GM12878 (cell line): Measurements from ENCODE around the gene CLASP1. TPM values are rescaled to one million over a fixed set of nuclear protein-coding genes. Genes with fewer than 3 reads are reported as not detected.

ENCODE experiments used
- ATAC-seq: fragments of 200-7000 bp; cut with Tn5 transposase; 3 replicates; pipeline ENCODE4 v1.9.1; 2020; ENCODE audit warnings: mild to moderate bottlenecking, moderate library complexity
- BruUV-seq: library from RNA; stranded (reverse); fragments of 400-500 nt; replicated peaks from 2 replicates; lab custom pipeline; 2021; lab: Mats Ljungman, UMichigan
- CTCF ChIA-PET: fragments of 300-600 bp; sonication (Branson Sonifier 250); formaldehyde crosslinking; extraction: SDS; loops from one replicate; lab custom pipeline; 2021; ENCODE audit warnings: inconsistent platforms; lab: Yijun Ruan, JAX
- POLR2A ChIA-PET: fragments of 350-600 bp; formaldehyde crosslinking; extraction: SDS; loops from one replicate; lab custom pipeline; 2021; ENCODE audit warnings: inconsistent platforms; lab: Charles Lee
- RAD21 ChIA-PET: fragments of 300-600 bp; sonication (Branson Sonifier 250); formaldehyde crosslinking; loops from one replicate; lab custom pipeline; 2023; ENCODE audit warnings: antibody characterized with exemption; ENCODE audit not compliant: unreplicated experiment; lab: Charles Lee
- SMC1A ChIA-PET: fragments of 300-600 bp; sonication (Branson Sonifier 250); formaldehyde crosslinking; loops from one replicate; lab custom pipeline; 2023; ENCODE audit not compliant: unreplicated experiment, uncharacterized antibody; lab: Charles Lee
- DNase-seq: peaks from one replicate; pipeline ENCODE4 v3.0.0-alpha.2; 2011; ENCODE audit warnings: low read depth, low spot score
- FAIRE-seq: peaks from 3 replicates; lab custom pipeline; 2011; peaks lifted over from hg19 to GRCh38; lab: Jason Lieb, UNC
- H2AFZ ChIP-seq: 2 replicates; pipeline ENCODE4 v1.6.0; 2011; ENCODE audit warnings: low read depth, low read length, control low read depth; ENCODE audit not compliant: control insufficient read depth
- H3K27ac ChIP-seq: 2 replicates; pipeline ENCODE4 v1.5.1; 2011; ENCODE audit warnings: control low read depth; ENCODE audit not compliant: control insufficient read depth, insufficient read depth
- H3K27me3 ChIP-seq, 2 experiments: replicated peaks in 1 of 2; 2 replicates each; pipeline versions ENCODE4 v1.6.0 to v1.6.1; 2011; ENCODE audit warnings: low read length in 1 of 2; ENCODE audit not compliant: control insufficient read depth in 2 of 2, insufficient read depth in 2 of 2
- H3K36me3 ChIP-seq, 2 experiments: 2 replicates each; pipeline ENCODE4 v1.5.1; 2011; ENCODE audit warnings: low read length in 1 of 2; ENCODE audit not compliant: control insufficient read depth in 2 of 2, insufficient read depth in 2 of 2
- H3K4me1 ChIP-seq: 2 replicates; pipeline ENCODE4 v1.6.1; 2011; ENCODE audit warnings: mild to moderate bottlenecking, low read length, moderate library complexity, mixed read lengths; ENCODE audit not compliant: control insufficient read depth, insufficient read depth
- H3K4me2 ChIP-seq: 2 replicates; pipeline ENCODE4 v1.6.0; 2011; ENCODE audit warnings: control low read depth; ENCODE audit not compliant: control insufficient read depth, insufficient read depth
- H3K4me3 ChIP-seq: fragments of 200-600 bp; sonication (generic); 2 replicates; pipeline ENCODE4 v1.5.1; 2016
- H3K79me2 ChIP-seq: 2 replicates; pipeline ENCODE4 v1.6.0; 2011; ENCODE audit warnings: low read length; ENCODE audit not compliant: control insufficient read depth, insufficient read depth
- H3K9ac ChIP-seq: 2 replicates; pipeline ENCODE4 v1.8.0; 2011; ENCODE audit warnings: low read length, control low read depth, mixed read lengths; ENCODE audit not compliant: control insufficient read depth, insufficient read depth
- H3K9me3 ChIP-seq: replicated peaks from 3 replicates; pipeline ENCODE4 v1.5.1; 2011; ENCODE audit warnings: mild to moderate bottlenecking, low read length; ENCODE audit not compliant: control insufficient read depth, insufficient read depth
- H4K20me1 ChIP-seq: 2 replicates; pipeline ENCODE4 v1.6.0; 2011; ENCODE audit not compliant: control insufficient read depth, insufficient read depth
- ATF7 ChIP-seq: fragments of 450-650 bp; IDR thresholded peaks from 2 replicates; pipeline ENCODE4 v1.6.1; 2016; ENCODE audit warnings: low read depth, mild to moderate bottlenecking
- BACH1 ChIP-seq: fragments of 450-650 bp; IDR thresholded peaks from 2 replicates; pipeline ENCODE4 v1.6.1; 2017; ENCODE audit warnings: mild to moderate bottlenecking, borderline replicate concordance
- BHLHE40 ChIP-seq, 2 experiments: fragments of 450-650 bp in 1 of 2; IDR thresholded peaks; 2 replicates each; pipeline ENCODE4 v1.6.1; 2011 to 2017; ENCODE audit warnings: low read depth in 2 of 2, borderline replicate concordance in 1 of 2, improper control_type of control experiment in 1 of 2, low read length in 1 of 2, mild to moderate bottlenecking in 1 of 2
- CBFB ChIP-seq: IDR thresholded peaks from 2 replicates; pipeline ENCODE4 v1.6.1; 2016; ENCODE audit warnings: antibody characterized with exemption, low read depth
- CHD1 ChIP-seq: IDR thresholded peaks from 2 replicates; pipeline ENCODE4 v1.6.1; 2012; ENCODE audit warnings: low read depth, low read length, improper control_type of control experiment
- DPF2 ChIP-seq: fragments of 450-650 bp; IDR thresholded peaks from 2 replicates; pipeline ENCODE4 v1.6.1; 2017; ENCODE audit warnings: mild to moderate bottlenecking
- ESRRA ChIP-seq: IDR thresholded peaks from 2 replicates; pipeline ENCODE4 v1.6.1; 2012; ENCODE audit warnings: mild to moderate bottlenecking, low read length, improper control_type of control experiment
- ETV6 ChIP-seq, 2 experiments: fragments of 450-650 bp in 1 of 2; IDR thresholded peaks in 1 of 2; conservative IDR thresholded peaks in 1 of 2; 2 replicates each; pipeline ENCODE4 v1.6.1; 2014; ENCODE audit warnings: antibody characterized with exemption in 1 of 2, borderline replicate concordance in 1 of 2, low read depth in 1 of 2, mild to moderate bottlenecking in 1 of 2, moderate library complexity in 1 of 2
- FOXM1 ChIP-seq: IDR thresholded peaks from 2 replicates; pipeline ENCODE4 v1.6.1; 2012; ENCODE audit warnings: low read depth, mild to moderate bottlenecking, inconsistent platforms, low read length, moderate library complexity
- JUNB ChIP-seq: IDR thresholded peaks from 2 replicates; pipeline ENCODE4 v1.6.1; 2016; ENCODE audit warnings: antibody characterized with exemption, mild to moderate bottlenecking
- PAX5 ChIP-seq: IDR thresholded peaks from 2 replicates; pipeline ENCODE4 v1.6.1; 2011; ENCODE audit warnings: low read depth, low read length, borderline replicate concordance
- PAX8 ChIP-seq: fragments of 450-650 bp; IDR thresholded peaks from 2 replicates; pipeline ENCODE4 v1.6.1; 2017; ENCODE audit warnings: mild to moderate bottlenecking, moderate library complexity
- POLR2A ChIP-seq: IDR thresholded peaks from 2 replicates; pipeline ENCODE4 v1.6.1; 2011; ENCODE audit warnings: low read depth, mild to moderate bottlenecking, low read length
- POLR2AphosphoS5 ChIP-seq: IDR thresholded peaks from 2 replicates; pipeline ENCODE4 v1.6.1; 2011; ENCODE audit warnings: mild to moderate bottlenecking, low read length, inconsistent platforms
- RFX5 ChIP-seq: IDR thresholded peaks from 2 replicates; pipeline ENCODE4 v1.6.1; 2011; ENCODE audit warnings: low read depth, low read length, improper control_type of control experiment
- SIN3A ChIP-seq: IDR thresholded peaks from 2 replicates; pipeline ENCODE4 v1.6.1; 2012; ENCODE audit warnings: low read depth, low read length, improper control_type of control experiment
- SREBF2 ChIP-seq: IDR thresholded peaks from 2 replicates; pipeline ENCODE4 v1.6.1; 2012; ENCODE audit warnings: mild to moderate bottlenecking, low read length
- WRNIP1 ChIP-seq: IDR thresholded peaks from 2 replicates; pipeline ENCODE4 v1.6.1; 2011; ENCODE audit warnings: low read depth, low read length, improper control_type of control experiment, borderline replicate concordance
- ZNF207 ChIP-seq: fragments of 450-650 bp; IDR thresholded peaks from 2 replicates; pipeline ENCODE4 v1.6.1; 2014; ENCODE audit warnings: antibody characterized with exemption, mild to moderate bottlenecking, borderline replicate concordance
- ZNF217 ChIP-seq: fragments of 450-650 bp; IDR thresholded peaks from 2 replicates; pipeline ENCODE4 v1.6.1; 2017; ENCODE audit warnings: antibody characterized with exemption, mild to moderate bottlenecking
- ZZZ3 ChIP-seq: IDR thresholded peaks from 2 replicates; pipeline ENCODE4 v1.6.1; 2011; ENCODE audit warnings: low read depth; ENCODE audit not compliant: control insufficient read depth, insufficient read length
- WGBS: methylation state at CpG from one replicate; pipeline ENCODE4 v1.1.6; 2016; ENCODE audit warnings: low lambda C conversion rate; ENCODE audit not compliant: insufficient replicate concordance, insufficient coverage; ENCODE audit errors: missing lambda C conversion rate; 5-methylcytosine and 5-hydroxymethylcytosine counted together
- in situ Hi-C: fragments of 300-500 bp; cut with MboI; formaldehyde crosslinking; loops from 9 replicates; pipeline ENCODE4 v1.14.3; 2018; ENCODE audit warnings: mixed read lengths
- intact Hi-C: fragments of 100-400 bp; cut with micrococcal nuclease; formaldehyde crosslinking; loops from one replicate; pipeline ENCODE4 v1.14.2; 2022; ENCODE audit not compliant: unreplicated experiment
- polyA plus RNA-seq, 11 experiments: library from polyadenylated mRNA; depleted of rRNA in 4 of 11; unstranded in 6 of 11; stranded (reverse) in 5 of 11; fragments of >200 nt; fragmentation: Nextera tagmentation in 4 of 11; fragmentation: Illumina TruSeq in 1 of 11; extraction: Ambion mirVana in 4 of 11; extraction: Trizol in 1 of 11; gene quantifications; 1 replicate in 1 of 11; 2 replicates in 10 of 11; pipeline versions ENCODE4 v1.2.1 to v1.2.3, GENCODE V29; 2011 to 2016; ENCODE audit warnings: inconsistent platforms in 2 of 11, missing spikeins in 2 of 11, low read depth in 1 of 11
- total RNA-seq, 4 experiments: library from RNA; depleted of rRNA in 3 of 4; stranded (reverse); fragments of >200 nt in 3 of 4; fragmentation: Illumina TruSeq in 1 of 4; extraction: Trizol in 1 of 4; gene quantifications; 2 replicates each; pipeline versions ENCODE4 v1.2.1 to v1.2.3, GENCODE V29; 2013 to 2021
- TF ChIP-seq, protein P1 (sequence below): fragments of 450-650 bp; IDR thresholded peaks from 2 replicates; pipeline ENCODE4 v1.6.1; 2014; ENCODE audit warnings: mild to moderate bottlenecking
- TF ChIP-seq, protein P2 (sequence below): IDR thresholded peaks from 2 replicates; pipeline ENCODE4 v1.6.1; 2011; ENCODE audit warnings: borderline replicate concordance, low read depth, mild to moderate bottlenecking, moderate library complexity, low read length; ENCODE audit not compliant: insufficient read depth, poor library complexity, severe bottlenecking

The CLASP1 gene
- total and polyA plus RNA-seq, 10 of the 15 experiments (the other 5 are each of a cell fraction or from before 2014, with no cell fraction given), result 1.4 to 62.4 (median 32.9) TPM

DNA sequence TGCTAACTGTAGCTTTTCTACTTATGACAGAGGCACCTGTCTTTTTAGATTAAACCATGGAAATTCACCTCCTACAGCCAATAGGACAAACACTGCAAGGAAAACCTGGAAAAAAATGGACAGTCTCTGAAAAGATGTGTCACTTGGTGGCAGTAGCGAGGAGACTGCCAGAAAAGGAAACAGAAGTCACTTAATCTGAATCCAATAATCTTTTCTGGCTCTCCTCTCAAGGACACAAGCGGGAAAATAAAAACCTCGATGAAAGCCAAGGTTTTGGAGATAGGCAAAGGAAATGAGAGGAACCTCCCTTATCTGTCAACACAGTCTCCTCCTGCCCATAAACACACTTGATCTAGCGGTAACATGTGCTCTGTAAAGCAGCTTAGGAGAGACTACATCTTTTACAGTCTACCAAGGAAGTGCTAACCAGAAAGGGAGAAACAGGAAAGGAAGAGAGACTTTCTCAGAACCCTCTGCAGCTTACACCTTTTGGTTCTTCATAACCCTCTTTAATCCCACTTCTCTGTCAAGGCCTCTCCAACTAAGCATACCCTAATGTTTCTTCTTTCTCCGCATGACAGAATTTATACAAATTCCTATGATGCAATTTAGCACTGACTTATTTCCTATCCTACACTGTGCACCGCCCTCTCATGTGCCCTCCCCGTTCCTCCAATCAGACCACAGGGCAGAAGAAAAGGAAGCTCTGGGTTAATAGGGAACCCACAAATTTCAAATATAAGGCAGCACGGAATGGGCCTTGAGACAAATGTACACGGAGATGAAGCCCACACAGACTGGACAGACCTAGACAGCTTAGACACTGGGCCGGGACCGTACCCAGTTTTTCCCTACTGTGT lies 52.8 kb downstream of the CLASP1 start:
- peak; percentile 82 for ATAC-seq
- 32% methylated on average over 11 of the region's 11 CpGs for WGBS
- Histone ChIP-seq H3K27ac (peak overlapping the region; percentile 84), H3K4me2 (peak overlapping the region; percentile 70), H2AFZ (peak overlapping the region; percentile 47), H3K36me3 (0 out of 4 replicates have a peak, but pooled peaks cover 0 to 2% of the 10 kb centered on the region in 2 experiments), H4K20me1 (no peaks in the 10 kb centered on the region), H3K4me1 (peaks cover 38% of the 10 kb centered on the region), H3K79me2 (peaks cover 72% of the 10 kb centered on the region), H3K4me3 (peak overlapping the region; percentile 62), H3K9ac (peak overlapping the region; percentile 57), H3K27me3 (no peaks in the 10 kb centered on the region), H3K9me3 (no peaks in the 10 kb centered on the region)
- TSS peak; percentile 36 for BruUV-seq
- intact Hi-C loops, result loop anchor here (2.0 to 5.0 kb wide), 3 partner anchors 66 to 121 kb away; partner anchors contain the start of gene RNU4ATAC
- ChIA-PET RAD21 (interaction anchor here (0.6 to 4.2 kb wide), 11 partner anchors 11 to 124 kb away, joined by 3 to 39 read pairs (median 6); partner anchors contain the start of genes CLASP1 and RNU4ATAC), SMC1A (interaction anchor here (1.0 to 3.7 kb wide), 22 partner anchors 11 to 194 kb away, joined by 3 to 30 read pairs (median 8); partner anchors contain the start of gene RNU4ATAC), CTCF (interaction anchor here (0.7 to 5.4 kb wide), 12 partner anchors 11 to 194 kb away, joined by 3 to 44 read pairs (median 4); partner anchors contain the start of genes CLASP1 and RNU4ATAC), POLR2A (interaction anchor here (0.8 to 6.3 kb wide), 9 partner anchors 21 to 104 kb away, joined by 3 to 47 read pairs (median 4); partner anchors contain the start of gene RNU4ATAC)
- no peak for FAIRE-seq
- DNase-seq, result peak; percentile 60
- in situ Hi-C loops, result no loop called here
- peak; percentile 83 for TF ChIP-seq ATF7
- TF ChIP-seq ETV6 (conservative IDR thresholded peaks at IDR 0.05 in 1 of 2, IDR thresholded peaks at IDR 0.05 in 1 of 2; ENCODE audit: borderline replicate concordance in 1 of 2, low read depth in 1 of 2), result peak in 1 of 2 experiments; percentile 60; a peak in 1 of 4 replicates
- TF ChIP-seq CBFB, result 0 out of 2 replicates have a peak, but pooled peaks have one; percentile 5
- TF ChIP-seq, protein P1, sequence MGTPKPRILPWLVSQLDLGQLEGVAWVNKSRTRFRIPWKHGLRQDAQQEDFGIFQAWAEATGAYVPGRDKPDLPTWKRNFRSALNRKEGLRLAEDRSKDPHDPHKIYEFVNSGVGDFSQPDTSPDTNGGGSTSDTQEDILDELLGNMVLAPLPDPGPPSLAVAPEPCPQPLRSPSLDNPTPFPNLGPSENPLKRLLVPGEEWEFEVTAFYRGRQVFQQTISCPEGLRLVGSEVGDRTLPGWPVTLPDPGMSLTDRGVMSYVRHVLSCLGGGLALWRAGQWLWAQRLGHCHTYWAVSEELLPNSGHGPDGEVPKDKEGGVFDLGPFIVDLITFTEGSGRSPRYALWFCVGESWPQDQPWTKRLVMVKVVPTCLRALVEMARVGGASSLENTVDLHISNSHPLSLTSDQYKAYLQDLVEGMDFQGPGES, result no peak
- no peak for TF ChIP-seq WRNIP1
- no peak for TF ChIP-seq ZZZ3
- no peak for TF ChIP-seq PAX8
- no peak for TF ChIP-seq CHD1
- no peak for TF ChIP-seq ESRRA
- TF ChIP-seq POLR2A, result peak; percentile 62
- TF ChIP-seq FOXM1, result 0 out of 2 replicates have a peak, but pooled peaks have one; percentile 18
- TF ChIP-seq ZNF207, result no peak
- no peak for TF ChIP-seq ZNF217
- TF ChIP-seq PAX5, result no peak
- TF ChIP-seq SIN3A, result no peak
- peak; percentile 40 to 68; a peak in 1 of 4 replicates for TF ChIP-seq BHLHE40 (IDR thresholded peaks at IDR 0.05; ENCODE audit: borderline replicate concordance in 1 of 2, low read depth in 2 of 2, low read length in 1 of 2)
- TF ChIP-seq, protein P2, sequence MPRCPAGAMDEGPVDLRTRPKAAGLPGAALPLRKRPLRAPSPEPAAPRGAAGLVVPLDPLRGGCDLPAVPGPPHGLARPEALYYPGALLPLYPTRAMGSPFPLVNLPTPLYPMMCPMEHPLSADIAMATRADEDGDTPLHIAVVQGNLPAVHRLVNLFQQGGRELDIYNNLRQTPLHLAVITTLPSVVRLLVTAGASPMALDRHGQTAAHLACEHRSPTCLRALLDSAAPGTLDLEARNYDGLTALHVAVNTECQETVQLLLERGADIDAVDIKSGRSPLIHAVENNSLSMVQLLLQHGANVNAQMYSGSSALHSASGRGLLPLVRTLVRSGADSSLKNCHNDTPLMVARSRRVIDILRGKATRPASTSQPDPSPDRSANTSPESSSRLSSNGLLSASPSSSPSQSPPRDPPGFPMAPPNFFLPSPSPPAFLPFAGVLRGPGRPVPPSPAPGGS, result no peak
- TF ChIP-seq POLR2AphosphoS5, result peak; percentile 50
- no peak for TF ChIP-seq JUNB
- TF ChIP-seq DPF2, result no peak
- TF ChIP-seq BACH1, result no peak
- no peak for TF ChIP-seq SREBF2
- no peak for TF ChIP-seq RFX5
